Measurements from ENCODE around the gene HMGCL.
"Not testable (repeated sequence)": the region's sequence is repeated elsewhere in the genome, so short reads cannot be mapped to it uniquely, and the experiment has no call there.

HMGCL gene

DNA sequence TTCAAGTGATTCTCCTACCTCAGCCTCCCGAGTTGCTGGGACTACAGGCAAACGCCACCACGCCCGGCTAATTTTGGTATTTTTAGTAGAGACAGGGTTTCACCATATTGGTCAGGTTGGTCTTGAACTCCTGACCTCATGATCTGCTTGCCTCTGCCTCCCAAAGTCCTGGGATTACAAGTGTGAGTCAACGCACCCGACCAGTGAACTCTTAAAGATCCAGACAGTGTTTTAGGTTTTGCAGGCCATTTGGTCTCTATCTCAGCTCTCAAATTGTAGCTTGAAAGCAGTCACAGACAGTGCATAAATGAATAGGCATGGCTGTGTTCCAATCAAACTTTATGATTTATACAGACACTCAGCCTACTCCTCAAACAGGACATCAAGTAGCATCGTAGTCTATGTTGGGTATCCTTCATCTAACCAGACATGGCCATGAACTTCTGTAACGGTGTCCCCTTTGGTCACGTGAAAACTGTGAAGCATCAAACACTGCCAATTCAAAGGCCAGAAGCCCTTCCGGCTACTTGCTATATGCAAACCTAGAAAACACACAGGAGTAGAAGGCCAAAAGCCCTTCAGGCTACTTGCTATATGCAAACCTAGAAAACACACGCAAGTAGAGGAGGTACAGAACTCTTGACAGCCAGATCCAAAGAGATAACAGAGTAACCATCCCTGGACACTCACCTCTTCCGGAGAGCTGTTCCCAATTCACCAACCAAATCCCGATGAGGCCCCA lies 39.7 kb upstream of the HMGCL start:
- TF ChIP-seq ZFX (IDR thresholded peaks at IDR 0.05; ENCODE audit: borderline replicate concordance) (no peak), CTCF (IDR thresholded peaks at IDR 0.05) (no peak)
- no peak overlapping the region for H3K27ac ChIP-seq

DNA sequence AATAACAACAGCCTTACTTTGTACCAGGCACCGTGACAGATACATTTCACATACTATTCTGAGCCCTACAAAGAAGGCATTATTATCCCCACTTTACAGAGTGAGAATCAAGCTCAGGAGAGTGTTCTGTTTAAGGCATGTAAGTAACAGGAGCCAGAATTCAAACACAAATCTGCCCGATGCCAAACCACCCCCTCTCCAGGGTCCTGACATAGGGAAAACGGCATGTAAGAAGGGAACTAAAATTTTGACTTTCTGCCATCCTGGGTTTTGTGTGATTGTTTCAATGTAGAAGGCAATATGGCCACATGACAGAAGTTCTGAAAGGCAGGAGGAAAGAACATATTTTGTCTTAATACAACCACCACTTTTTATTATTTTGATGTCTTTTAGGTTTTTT lies 37.4 kb upstream of the HMGCL start:
- no peak for TF ChIP-seq CTCF (IDR thresholded peaks at IDR 0.05)
- no peak for TF ChIP-seq ZFX (IDR thresholded peaks at IDR 0.05; ENCODE audit: borderline replicate concordance)
- H3K27ac ChIP-seq, result no peak overlapping the region

DNA sequence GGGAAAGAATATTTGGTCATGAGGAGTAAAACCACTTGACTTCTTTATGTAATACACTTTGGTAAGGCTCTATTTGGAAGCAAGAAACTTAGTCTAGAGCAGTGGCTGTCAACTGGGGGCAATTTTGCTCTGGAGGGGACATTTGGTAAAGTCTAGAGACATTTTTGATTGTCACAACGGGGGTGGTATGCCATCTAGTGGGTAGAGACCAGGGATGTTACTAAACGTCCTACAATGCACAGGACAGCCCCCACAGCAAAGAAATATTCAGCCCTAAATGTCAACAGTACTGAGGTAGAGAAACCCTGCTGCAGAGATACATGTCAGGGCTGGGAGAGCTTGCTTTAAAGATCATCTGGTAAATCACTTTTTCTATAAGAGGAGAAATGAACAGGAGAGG lies 29.3 kb upstream of the HMGCL start:
- H3K27ac ChIP-seq, result no peak overlapping the region
- TF ChIP-seq ZFX (IDR thresholded peaks at IDR 0.05; ENCODE audit: borderline replicate concordance), result no peak
- TF ChIP-seq CTCF (IDR thresholded peaks at IDR 0.05), result peak; percentile 36

DNA sequence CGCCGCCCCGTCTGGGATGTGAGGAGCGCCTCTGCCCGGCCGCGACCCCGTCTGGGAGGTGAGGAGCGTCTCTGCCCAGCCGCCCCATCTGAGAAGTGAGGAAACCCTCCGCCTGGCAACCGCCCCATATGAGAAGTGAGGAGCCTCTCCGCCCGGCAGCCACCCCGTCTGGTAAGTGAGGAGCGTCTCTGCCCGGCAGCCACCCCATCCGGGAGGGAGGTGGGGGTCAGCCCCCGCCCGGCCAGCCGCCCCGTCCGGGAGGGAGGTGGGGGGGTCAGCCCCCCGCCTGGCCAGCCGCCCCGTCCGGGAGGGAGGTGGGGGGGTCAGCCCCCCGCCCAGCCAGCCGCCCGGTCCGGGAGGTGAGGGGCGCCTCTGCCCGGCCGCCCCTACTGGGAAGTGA lies 27.9 kb upstream of the HMGCL start:
- not testable (repeated sequence) for H3K27ac ChIP-seq

DNA sequence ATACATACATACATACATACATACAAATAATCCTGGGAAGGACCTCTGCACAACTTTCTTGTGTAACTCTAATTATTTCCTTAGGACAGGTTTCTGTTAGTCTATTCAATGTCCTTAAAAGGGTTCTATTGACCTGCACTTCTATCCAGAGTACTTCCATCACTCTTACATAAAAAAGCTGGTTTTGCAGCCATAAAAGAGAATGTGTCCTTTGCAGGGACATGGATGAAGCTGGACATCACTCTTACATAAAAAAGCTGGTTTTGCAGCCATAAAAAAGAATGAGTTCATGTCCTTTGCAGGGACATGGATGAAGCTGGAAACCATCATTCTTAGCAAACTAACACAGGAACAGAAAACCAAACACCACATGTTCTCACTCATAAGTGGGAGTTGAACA lies 26.2 kb upstream of the HMGCL start:
- not testable (repeated sequence) for H3K27ac ChIP-seq

DNA sequence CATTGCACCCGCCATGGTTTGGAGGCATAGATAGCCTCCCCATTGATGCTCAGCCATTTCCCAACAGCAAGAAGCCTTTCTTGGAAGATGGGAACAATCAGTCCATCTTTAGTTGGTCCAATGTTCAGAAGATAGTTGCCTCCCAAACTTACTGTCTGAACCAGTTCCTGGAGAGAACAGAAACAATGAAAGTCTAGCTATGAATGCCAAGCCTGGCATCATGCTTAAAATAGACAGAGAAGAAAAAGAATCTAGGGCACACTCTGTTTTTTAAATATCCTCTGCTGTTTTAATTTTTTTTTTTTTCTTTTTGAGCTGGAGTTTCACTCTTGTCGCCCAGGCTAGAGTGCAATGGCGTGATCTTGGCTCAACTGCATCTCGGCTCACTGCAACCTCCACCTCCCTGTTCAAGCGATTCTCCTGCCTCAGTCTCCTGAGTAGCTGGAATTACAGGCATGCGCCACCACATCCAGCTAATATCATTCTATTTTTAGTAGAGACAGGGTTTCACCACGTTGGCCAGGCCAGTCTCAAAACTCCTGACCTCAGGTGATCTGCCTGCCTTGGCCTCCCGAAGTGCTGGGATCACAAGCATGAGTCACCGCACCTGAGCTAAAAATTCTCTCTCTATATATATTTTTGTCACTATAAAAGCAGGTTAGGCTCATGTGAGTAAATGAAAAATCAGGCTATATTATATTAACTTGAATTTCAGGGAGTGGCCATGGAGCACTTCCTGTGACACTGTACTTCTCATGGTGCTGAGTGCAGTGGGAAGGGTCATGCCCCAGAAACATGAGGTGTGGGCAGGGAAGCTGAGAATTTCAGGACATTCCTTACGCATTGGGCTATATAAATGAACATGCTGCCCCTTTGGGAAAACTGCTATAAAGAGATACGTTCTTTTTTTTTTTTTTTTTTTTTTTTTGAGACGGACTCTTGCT lies 23.7 kb upstream of the HMGCL start:
- H3K27ac ChIP-seq, result no peak overlapping the region
- TF ChIP-seq ZFX (IDR thresholded peaks at IDR 0.05; ENCODE audit: borderline replicate concordance), result no peak
- no peak for TF ChIP-seq CTCF (IDR thresholded peaks at IDR 0.05)

DNA sequence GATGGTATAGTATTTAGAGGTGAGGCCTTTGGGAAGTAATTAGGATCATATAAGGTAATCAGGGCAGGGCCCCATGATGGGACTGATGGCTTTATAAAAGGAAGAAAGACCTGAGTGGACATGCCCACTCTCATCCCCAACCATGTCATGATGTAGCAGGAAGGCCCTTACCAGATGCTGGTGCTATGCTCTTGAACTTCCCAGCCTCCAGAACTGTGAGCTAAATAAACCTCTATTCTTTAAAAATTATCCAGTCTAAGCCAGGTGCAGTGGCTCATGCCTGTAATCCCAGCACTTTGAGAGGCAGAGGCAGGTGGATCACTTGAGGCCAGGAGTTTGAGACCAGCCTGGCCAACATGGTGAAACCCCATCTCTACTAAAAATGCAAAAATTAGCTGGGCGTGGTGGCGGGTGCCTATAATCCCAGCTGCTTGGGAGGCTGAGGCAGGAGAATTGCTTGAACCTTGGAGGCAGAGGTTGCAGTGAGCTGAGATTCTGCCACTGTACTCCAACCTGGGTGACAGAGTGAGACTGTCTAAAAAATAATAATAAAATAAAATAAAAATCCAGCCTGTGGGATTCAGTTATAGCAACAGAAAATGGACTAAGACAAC lies 22.4 kb upstream of the HMGCL start:
- not testable (repeated sequence) for H3K27ac ChIP-seq

- TF ChIP-seq ZFX (IDR thresholded peaks at IDR 0.05; ENCODE audit: borderline replicate concordance), result no peak
- no peak for TF ChIP-seq CTCF (IDR thresholded peaks at IDR 0.05)
Measured at GRCh38 chr1:23845163-23845562, 19.9 kb upstream of the HMGCL start.

More at GRCh38 chr1:23845163-23845562, 19.9 kb upstream of the HMGCL start:
- H3K27ac ChIP-seq, result no peak overlapping the region
